DND-41 (cell line): ENCODE results near the gene PLAGL1.

Source experiments
- ATAC-seq: fragments of 200-7000 bp; cut with Tn5 transposase; 3 replicates; pipeline ENCODE4 v1.9.1; 2021; ENCODE audit warnings: low read depth; ENCODE audit not compliant: insufficient read depth
- DNase-seq: peaks from one replicate; pipeline ENCODE4 v3.0.0-alpha.2; 2020
- H2AFZ ChIP-seq: 2 replicates; pipeline ENCODE4 v1.6.0; 2012; ENCODE audit warnings: low read depth, low read length
- H3K27ac ChIP-seq: 2 replicates; pipeline ENCODE4 v1.5.1; 2012; ENCODE audit warnings: low read length, inconsistent platforms
- H3K27me3 ChIP-seq: fragments of 200-600 bp; sonication (generic); 2 replicates; pipeline ENCODE4 v1.6.0; 2012; ENCODE audit warnings: low read length, mild to moderate bottlenecking, inconsistent platforms; ENCODE audit not compliant: insufficient read depth, poor library complexity
- H3K36me3 ChIP-seq: 2 replicates; pipeline ENCODE4 v1.5.1; 2012; ENCODE audit warnings: low read length, inconsistent platforms; ENCODE audit not compliant: insufficient read depth
- H3K4me1 ChIP-seq: 2 replicates; pipeline ENCODE4 v1.5.1; 2012; ENCODE audit warnings: mild to moderate bottlenecking, low read length; ENCODE audit not compliant: insufficient read depth
- H3K4me2 ChIP-seq: 2 replicates; pipeline ENCODE4 v1.6.0; 2012; ENCODE audit warnings: mild to moderate bottlenecking, moderate library complexity, low read length, inconsistent platforms; ENCODE audit not compliant: insufficient read depth
- H3K4me3 ChIP-seq, 2 experiments: fragments of 200-600 bp in 1 of 2; shearing (Covaris generic) in 1 of 2; 2 replicates each; pipeline ENCODE4 v1.5.1; 2012 to 2016; ENCODE audit warnings: inconsistent platforms in 2 of 2, low read length in 2 of 2, mild to moderate bottlenecking in 2 of 2, low read depth in 1 of 2, moderate library complexity in 1 of 2
- H3K79me2 ChIP-seq: 2 replicates; pipeline ENCODE4 v1.6.0; 2012; ENCODE audit warnings: low read length, inconsistent platforms; ENCODE audit not compliant: insufficient read depth
- H3K9ac ChIP-seq: 2 replicates; pipeline ENCODE4 v1.6.0; 2012; ENCODE audit warnings: low read depth, mild to moderate bottlenecking, inconsistent platforms, low read length, moderate library complexity
- H3K9me3 ChIP-seq: 2 replicates; pipeline ENCODE4 v1.5.1; 2012; ENCODE audit warnings: low read length, moderate library complexity, mild to moderate bottlenecking, inconsistent platforms; ENCODE audit not compliant: insufficient read depth, severe bottlenecking
- H4K20me1 ChIP-seq: 2 replicates; pipeline ENCODE4 v1.6.0; 2012; ENCODE audit warnings: low read length; ENCODE audit not compliant: insufficient read depth
- CTCF ChIP-seq: IDR thresholded peaks from 2 replicates; pipeline ENCODE4 v1.5.1; 2012; ENCODE audit warnings: borderline replicate concordance, low read length, moderate library complexity, mild to moderate bottlenecking; ENCODE audit not compliant: poor library complexity, severe bottlenecking; ENCODE audit errors: extremely low read depth
- EZH2 ChIP-seq: IDR thresholded peaks from 3 replicates; pipeline ENCODE4 v1.6.1; 2012; ENCODE audit warnings: borderline replicate concordance, low read depth, mild to moderate bottlenecking, moderate library complexity, low read length, inconsistent platforms; ENCODE audit not compliant: severe bottlenecking

PLAGL1 gene

GRCh38 chr6:144023216-144023615, 15.2 kb upstream of the PLAGL1 start:
- H3K4me2 ChIP-seq = no peak overlapping the region
- H3K36me3 ChIP-seq = no peaks in the 10 kb centered on the region
- H3K9me3 ChIP-seq = no peaks in the 10 kb centered on the region
- DNase-seq (no peak), ATAC-seq (no peak)
- no peaks in the 10 kb centered on the region for H4K20me1 ChIP-seq
- no peaks in the 10 kb centered on the region for H3K27me3 ChIP-seq
- TF ChIP-seq EZH2 (no peak), CTCF (no peak)
- H3K27ac ChIP-seq = no peak overlapping the region
- no peak overlapping the region for H2AFZ ChIP-seq
- no peak overlapping the region for H3K9ac ChIP-seq
- H3K79me2 ChIP-seq = no peaks in the 10 kb centered on the region
- no peak overlapping the region for H3K4me3 ChIP-seq
- H3K4me1 ChIP-seq = no peaks in the 10 kb centered on the region

- no peak overlapping the region for H3K4me2 ChIP-seq
- no peaks in the 10 kb centered on the region for H3K4me1 ChIP-seq
- no peaks in the 10 kb centered on the region for H3K9me3 ChIP-seq
- TF ChIP-seq CTCF (no peak), EZH2 (no peak)
- H3K27me3 ChIP-seq = peaks cover 5% of the 10 kb centered on the region
- H3K79me2 ChIP-seq = no peaks in the 10 kb centered on the region
- H4K20me1 ChIP-seq = no peaks in the 10 kb centered on the region
- ATAC-seq (no peak), DNase-seq (no peak)
- H3K9ac ChIP-seq = no peak overlapping the region
- H3K4me3 ChIP-seq = no peak overlapping the region
- H2AFZ ChIP-seq = no peak overlapping the region
- no peak overlapping the region for H3K27ac ChIP-seq
- no peaks in the 10 kb centered on the region for H3K36me3 ChIP-seq
Measured at GRCh38 chr6:144019929-144020328, 11.9 kb upstream of the PLAGL1 start.

GRCh38 chr6:144017166-144018094, 9.4 kb upstream of the PLAGL1 start:
- no peak overlapping the region for H3K4me3 ChIP-seq
- no peak for TF ChIP-seq CTCF
- TF ChIP-seq EZH2 = no peak
- H3K4me1 ChIP-seq = no peaks in the 10 kb centered on the region
- H3K79me2 ChIP-seq = no peaks in the 10 kb centered on the region
- no peak overlapping the region for H2AFZ ChIP-seq
- no peak overlapping the region for H3K27ac ChIP-seq
- H3K4me2 ChIP-seq = no peak overlapping the region
- H3K27me3 ChIP-seq = peaks cover 5% of the 10 kb centered on the region
- H3K36me3 ChIP-seq = no peaks in the 10 kb centered on the region
- H4K20me1 ChIP-seq = no peaks in the 10 kb centered on the region
- H3K9me3 ChIP-seq = no peaks in the 10 kb centered on the region
- no peak for DNase-seq
- H3K9ac ChIP-seq = no peak overlapping the region
- no peak for ATAC-seq
